Skin of body (tissue), 2 donors: Measurements from ENCODE around the gene RSRC1. TPM values are rescaled to one million over a fixed set of nuclear protein-coding genes. Genes with fewer than 3 reads are reported as not detected.
A peak's percentile ranks its signal among the peaks of the same experiment; 100 is the strongest.
"Not testable (repeated sequence)": the region's sequence is repeated elsewhere in the genome, so short reads cannot be mapped to it uniquely, and the experiment has no call there.

Experiments used
- DNase-seq: peaks from one replicate; lab custom pipeline; 2025; lab: John Stamatoyannopoulos, UW
- total RNA-seq: library from RNA; depleted of rRNA; stranded (reverse); fragments of >200 nt; gene quantifications from one replicate; pipeline ENCODE4 v1.2.3, GENCODE V29; 2014

The RSRC1 gene
- total RNA-seq, 1 donor from 2014 or later, result 54.2 TPM

DNA sequence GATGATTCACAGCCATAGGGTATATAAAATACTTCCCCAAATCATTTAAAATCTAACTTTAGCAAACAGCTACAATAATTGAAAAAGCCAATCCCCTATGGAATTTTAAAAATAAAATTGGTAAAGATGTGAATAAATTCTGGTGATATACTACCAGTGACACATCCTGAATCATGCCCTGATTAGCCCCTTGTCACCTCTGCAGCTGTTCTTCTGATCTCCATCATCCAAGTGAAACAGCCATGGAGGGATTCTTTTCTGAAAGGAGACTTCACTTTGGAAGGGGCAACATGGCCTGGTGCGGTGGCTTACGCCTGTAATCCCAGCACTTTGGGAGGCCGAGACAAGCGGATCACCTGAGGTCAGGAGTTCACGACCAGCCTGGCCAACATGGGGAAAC is 345.5 kb downstream of the RSRC1 start:
- no peak for DNase-seq

- no peak for DNase-seq
These were observed 346.2 kb downstream of the RSRC1 start for GRCh38 chr3:158456114-158456513.

GRCh38 chr3:158458464-158458863 is 348.6 kb downstream of the RSRC1 start:
- DNase-seq, result no peak

GRCh38 chr3:158460926-158461325 is 351.0 kb downstream of the RSRC1 start:
- peak; percentile 22 for DNase-seq

DNA sequence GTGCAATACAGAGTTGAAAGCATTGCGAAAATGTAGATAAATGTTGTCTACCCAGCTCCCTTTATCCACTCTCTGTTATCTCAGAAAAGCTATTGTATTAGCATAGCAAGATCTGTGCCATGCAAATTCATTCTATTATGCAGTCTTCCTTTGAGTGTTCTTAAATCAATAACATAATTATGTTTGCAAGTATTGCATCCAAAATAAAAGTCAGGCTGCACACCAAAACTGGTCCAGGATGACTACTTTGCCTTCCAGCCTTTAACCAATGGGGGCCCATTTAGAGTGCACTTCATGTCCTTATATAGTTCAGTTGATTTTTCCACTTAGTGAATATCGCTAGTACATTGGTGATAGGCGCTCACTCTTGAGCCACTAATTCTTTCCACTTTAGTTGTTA is 353.7 kb downstream of the RSRC1 start:
- no peak for DNase-seq

- no peak for DNase-seq
These were observed 355.2 kb downstream of the RSRC1 start for GRCh38 chr3:158465074-158465473.

DNA sequence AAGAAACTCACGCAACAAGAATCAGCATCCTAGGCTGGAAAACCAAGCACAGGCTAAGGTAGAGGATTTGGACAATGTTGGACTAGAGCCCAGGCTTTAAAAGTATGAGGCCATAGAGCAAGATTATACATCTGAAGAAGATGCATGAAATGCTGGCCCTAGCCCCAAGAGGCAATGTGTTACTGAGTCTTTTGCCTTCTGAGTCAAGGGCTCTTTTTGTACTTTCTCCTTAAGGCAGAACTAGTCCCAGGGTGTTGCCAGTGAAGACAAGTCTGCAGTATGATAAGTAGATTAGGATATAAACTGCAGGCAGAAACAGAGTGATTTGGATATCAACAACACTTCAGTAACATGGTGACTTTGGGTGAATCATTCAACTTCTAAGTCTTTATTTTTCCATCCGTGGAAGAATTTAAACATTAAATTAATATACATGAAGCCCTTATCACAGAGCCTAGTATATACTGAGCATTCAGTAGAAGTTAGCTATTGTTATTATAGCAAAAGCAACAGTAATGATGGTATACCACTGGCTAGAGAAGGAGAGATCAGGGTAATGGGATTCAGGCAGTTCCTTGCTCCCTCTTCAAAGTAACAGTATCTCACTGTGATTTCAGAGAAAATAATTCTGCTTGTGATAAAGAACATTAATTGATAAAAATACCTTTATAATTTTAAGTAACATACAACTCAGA is 361.2 kb downstream of the RSRC1 start:
- no peak for DNase-seq

- peak; percentile 80 for DNase-seq
These were observed 361.9 kb downstream of the RSRC1 start for GRCh38 chr3:158471639-158472294.

DNA sequence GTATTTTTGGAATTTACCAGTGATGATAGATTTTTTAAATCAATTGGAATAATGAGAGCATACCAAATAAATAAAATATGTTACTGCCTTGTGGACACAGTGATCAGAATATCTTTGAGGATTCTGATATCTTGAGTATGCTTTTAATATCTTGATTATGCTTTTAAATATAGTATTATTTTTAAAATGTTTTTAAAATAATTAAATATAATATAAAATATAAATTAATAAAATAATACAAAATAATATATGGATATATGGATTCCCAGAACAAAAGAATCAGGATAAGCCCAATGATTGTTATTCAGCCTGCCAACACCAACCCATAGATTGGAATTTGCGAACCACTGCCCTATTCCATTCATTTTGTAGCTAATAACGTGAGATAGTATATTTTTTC is 369.2 kb downstream of the RSRC1 start:
- DNase-seq, result no peak

DNA sequence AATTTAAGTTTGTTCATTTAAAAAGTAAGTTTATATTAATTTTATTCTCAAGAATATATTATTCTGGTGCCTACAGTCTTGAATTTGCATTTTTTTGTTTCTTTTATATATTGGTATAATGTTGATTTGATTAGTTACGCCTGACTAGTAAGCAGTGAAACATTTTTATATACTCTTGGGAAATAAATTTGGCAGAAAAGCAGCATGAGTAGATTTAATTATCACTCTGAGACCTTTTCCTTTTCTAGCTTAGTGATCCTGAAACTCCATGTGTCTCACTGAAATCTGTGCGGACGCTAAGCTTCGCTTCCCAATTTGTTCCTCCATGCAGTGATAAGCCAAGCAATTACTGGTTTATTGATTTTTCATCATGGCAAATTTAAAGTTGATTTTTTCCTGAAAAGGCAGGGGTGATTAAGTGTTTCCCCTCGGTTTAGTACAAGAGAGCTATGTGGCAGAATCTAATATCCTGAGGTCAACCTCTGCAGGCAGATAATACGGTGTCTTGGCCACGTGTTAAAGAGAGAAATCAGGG is 373.9 kb downstream of the RSRC1 start:
- no peak for DNase-seq

DNA sequence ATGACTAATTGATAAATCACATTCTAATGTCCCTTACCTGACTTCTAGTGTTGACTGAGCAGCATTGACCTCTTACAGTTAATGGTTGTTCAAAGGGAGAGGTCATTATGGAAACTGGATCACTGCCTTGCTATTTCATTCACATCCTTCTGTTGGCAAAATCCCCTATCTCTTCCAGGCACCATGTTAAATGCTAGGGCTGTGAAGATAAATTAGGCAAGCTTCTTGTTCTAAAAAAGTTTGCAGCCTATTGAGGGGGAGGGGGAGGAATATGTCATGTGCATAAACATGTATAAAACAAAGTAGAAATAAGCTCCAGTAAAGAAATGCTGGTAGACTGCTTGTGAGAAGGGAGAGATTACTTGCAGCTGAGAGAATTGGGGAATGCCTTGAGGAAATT is 376.3 kb downstream of the RSRC1 start:
- no peak for DNase-seq

DNA sequence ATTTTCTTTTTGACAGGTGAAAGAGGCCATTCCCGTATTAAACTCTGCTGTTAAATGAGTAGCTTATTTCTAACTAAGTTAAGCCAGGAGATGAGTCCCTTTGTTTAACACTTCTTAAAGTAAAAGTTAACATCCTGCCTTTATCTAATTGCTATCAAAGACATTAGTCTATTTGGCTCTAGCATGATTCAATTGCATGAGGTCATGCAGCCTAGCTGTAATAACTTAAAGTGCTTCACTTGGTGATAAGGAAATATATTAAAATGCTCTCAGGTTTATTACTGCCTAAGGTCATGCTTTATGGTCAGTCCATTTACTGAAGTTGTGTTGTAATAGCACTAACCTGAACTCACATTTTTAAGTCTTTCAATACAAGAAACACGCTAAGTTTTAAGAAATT is 378.8 kb downstream of the RSRC1 start:
- DNase-seq, result no peak

DNA sequence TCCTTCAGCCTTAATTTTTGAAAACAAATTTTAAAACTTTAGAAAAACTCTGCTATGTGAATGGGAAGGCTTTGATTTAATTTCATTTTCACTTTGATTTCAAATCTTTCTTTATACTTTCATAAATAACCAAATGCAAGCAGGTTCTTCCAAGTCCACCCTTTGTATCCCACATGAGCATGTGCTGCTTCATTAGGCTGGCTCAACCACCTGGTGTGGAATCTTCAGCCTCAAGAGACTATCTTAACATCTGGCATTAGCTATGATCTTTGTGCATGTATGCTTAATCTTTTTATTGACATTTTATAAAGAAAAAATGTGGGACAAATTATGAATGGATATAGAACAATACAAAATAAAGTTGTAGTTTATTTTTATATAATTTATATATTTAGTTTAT is 379.3 kb downstream of the RSRC1 start:
- DNase-seq, result no peak

DNA sequence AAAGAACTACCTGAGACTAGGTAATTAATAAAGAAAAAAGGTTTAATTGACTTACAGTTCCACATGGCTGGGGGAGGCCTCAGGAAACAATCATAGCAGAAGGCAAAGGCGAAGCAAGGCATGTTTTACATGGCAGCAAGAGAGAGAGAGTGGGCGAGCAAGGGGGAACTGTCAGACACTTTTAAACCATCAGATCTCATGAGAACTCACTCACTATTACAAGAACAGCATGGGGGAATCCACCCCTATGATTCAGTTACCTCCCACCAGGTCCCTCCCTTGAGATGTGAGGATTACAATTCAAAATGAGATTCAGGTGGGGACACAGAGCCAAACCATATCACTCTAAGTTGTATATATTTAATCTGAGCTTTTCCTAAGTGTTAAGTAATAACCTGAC is 382.1 kb downstream of the RSRC1 start:
- no peak for DNase-seq

DNA sequence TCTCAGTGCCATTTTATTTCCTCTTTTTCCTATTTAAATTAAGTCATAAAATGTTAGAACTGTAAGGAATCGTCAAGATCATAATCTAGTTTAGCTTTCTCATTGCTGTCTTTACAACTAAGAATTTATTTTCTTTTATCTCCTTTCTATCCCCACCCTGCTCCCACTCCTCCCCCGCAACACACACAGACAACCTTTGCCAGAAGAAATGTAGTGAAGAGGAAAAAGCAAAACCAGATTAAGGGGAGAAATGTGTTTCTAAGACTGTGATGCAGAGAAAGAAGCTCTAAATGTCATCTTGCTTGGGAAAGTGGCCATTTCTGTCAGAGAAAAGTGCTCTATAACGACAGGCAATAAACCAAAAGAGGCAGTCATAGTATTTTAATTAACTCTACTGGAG is 382.8 kb downstream of the RSRC1 start:
- no peak for DNase-seq

GRCh38 chr3:158493931-158494330 is 384.0 kb downstream of the RSRC1 start:
- no peak for DNase-seq

- DNase-seq, result no peak
These were observed 384.8 kb downstream of the RSRC1 start for GRCh38 chr3:158494673-158495072.

GRCh38 chr3:158495398-158495902 is 385.6 kb downstream of the RSRC1 start:
- not testable (repeated sequence) for DNase-seq

DNA sequence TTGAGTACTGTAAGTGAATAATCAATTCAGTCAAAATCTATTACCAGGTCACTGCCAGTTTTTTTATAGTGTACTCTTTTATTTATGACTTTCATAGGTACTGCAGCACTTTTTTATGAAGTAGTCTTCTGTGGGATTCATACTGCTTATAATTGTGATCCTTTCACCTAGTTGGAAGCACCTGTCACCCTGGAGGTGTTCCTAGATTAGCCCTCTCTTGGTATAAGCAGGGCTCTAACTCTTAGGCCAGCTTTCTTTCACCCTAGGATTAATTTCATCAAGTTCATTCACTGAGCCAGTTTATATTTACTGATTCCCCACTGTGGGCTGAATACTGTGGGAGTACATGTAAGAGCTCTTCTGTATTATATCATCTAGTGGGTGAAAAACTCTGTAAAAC is 395.2 kb downstream of the RSRC1 start:
- no peak for DNase-seq

GRCh38 chr3:158506456-158506855 is 396.6 kb downstream of the RSRC1 start:
- no peak for DNase-seq

DNA sequence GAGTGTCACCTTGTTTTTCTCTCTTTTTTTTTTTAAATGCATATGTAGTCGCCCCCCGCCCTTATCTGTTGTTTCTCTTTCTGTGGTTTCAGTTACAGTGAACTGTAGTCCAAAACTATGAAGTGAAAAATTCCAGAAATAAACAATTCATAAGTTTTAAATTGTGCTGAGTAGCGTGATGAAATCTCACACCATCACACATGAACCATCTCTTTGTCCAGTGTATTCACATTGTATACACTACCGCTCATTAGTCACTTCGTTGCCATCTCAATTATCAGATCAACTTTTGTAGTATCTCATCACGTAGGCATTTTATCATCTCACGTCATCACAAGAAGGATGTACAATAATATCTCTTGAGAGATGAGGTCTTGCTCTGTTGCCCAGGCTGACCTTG is 398.6 kb downstream of the RSRC1 start:
- DNase-seq, result no peak

GRCh38 chr3:158509891-158510290 is 400.0 kb downstream of the RSRC1 start:
- no peak for DNase-seq

GRCh38 chr3:158516729-158517128 is 406.8 kb downstream of the RSRC1 start:
- not testable (repeated sequence) for DNase-seq
